NCI-H1092 (cell line): Measurements from ENCODE around the gene DYNLT1.
"Not testable (repeated sequence)": the region's sequence is repeated elsewhere in the genome, so short reads cannot be mapped to it uniquely, and the experiment has no call there.

ENCODE experiments used
- DNase-seq: peaks from one replicate; lab custom pipeline; 2025; lab: John Stamatoyannopoulos, UW

The DYNLT1 gene

GRCh38 chr6:158642097-158642601, 2.4 kb downstream of the DYNLT1 start:
- no peak for DNase-seq

GRCh38 chr6:158640519-158640918, 4.0 kb downstream of the DYNLT1 start:
- DNase-seq: no peak

DNA sequence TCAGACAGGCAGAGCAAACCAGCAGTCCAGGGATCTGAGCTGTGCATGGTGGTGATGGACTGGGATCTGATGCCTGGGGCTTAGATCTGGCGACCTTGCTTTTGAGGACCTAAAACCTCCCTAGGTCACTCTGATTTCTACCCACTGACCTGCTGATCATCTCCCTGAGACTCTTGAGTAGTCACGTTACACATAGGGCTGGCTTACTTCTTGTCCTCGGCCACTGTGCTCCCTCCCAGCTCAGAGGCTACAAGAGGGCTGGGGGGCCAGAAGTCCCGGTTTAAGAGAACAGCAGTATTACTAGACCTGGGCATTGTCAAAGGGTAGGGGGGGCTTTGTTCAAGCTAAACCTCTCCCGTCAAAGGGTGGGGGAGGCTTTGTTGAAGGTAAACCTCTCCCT, 5.5 kb downstream of the DYNLT1 start:
- no peak for DNase-seq

GRCh38 chr6:158638324-158638854, 6.2 kb downstream of the DYNLT1 start:
- DNase-seq: no peak

GRCh38 chr6:158636778-158637177, 7.8 kb downstream of the DYNLT1 start:
- DNase-seq: no peak

- no peak for DNase-seq
These were observed 9.0 kb downstream of the DYNLT1 start for GRCh38 chr6:158635427-158636073.

DNA sequence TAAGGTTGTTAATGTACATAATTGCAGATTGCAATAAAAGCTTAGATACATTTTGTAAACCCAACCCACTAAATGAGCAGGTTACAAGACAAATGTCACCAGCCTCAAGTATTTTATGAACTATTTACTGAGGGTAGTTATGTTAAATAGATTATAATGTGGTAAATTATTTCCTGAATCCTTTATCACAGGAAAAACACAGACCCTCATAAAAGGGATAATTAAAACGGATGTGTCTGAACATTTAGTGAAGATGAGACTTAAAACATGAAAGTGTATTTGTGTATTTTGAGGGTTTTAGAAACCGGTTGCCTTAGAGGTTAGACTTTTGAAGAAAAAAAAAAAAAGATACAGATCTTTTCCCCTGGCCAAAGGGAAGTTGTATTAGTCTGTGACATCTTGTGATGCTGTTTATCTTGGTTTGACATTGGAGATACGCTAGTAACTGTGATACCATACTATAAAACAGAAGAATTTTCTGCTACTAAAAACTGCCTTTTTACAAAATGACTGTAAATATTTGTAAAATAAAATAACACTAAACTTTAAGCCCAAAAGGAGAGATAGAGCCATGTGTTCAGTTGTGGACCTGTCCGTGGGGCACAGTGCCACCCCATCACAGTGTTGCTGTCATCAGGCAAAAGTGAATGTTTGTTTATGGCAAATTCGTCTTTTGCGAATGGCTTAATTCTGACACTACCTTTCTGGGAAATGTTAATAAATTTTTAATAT, 9.7 kb downstream of the DYNLT1 start:
- DNase-seq: no peak

DNA sequence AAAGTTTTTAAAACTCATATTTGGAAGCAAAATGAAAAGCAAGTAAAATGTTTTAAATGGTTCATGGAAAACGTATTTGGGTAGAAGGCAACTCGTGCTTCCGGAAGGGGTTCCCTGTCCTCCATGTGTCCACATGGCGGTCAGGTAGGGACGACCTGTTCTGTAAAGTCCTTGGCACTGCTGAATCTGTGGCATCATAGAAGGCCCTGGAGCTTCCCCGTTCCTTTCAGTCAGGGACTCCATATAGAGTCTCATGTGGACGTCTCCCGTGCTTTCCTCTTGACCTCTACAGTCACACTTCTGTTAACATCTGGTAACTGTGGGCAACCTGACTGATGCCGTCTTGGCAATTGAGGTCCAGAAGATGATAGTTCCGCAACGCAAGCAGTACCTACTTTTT, 11.4 kb downstream of the DYNLT1 start:
- DNase-seq: no peak

DNA sequence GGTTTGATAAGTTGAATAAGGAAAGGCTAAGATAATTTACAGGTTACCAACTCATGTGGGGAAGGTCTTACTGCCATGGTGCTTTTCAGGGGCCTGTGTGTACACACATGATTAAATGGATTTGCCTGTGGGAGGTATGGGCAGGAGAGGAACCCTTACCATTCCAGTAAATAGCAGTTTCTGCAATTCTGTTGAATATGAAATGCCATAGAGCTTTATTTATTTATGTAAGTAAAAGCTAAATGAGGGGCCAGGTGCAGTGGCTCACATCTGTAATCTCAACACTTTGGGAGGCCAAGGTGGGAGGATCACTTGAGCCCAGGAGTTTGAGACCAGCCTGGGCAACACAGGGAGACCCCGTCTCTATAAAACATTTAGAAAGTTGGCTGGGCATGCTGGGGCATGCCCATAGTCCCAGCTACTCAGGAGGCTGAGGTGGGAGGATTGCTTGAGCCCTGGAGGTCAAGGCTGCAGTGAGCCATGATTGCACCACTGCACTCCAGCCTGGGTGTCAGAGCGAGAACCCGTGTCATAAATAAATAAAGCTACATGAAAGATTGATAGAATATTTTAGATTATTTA, 11.9 kb downstream of the DYNLT1 start:
- DNase-seq: not testable (repeated sequence)

GRCh38 chr6:158631678-158632537, 12.6 kb downstream of the DYNLT1 start:
- DNase-seq: no peak

DNA sequence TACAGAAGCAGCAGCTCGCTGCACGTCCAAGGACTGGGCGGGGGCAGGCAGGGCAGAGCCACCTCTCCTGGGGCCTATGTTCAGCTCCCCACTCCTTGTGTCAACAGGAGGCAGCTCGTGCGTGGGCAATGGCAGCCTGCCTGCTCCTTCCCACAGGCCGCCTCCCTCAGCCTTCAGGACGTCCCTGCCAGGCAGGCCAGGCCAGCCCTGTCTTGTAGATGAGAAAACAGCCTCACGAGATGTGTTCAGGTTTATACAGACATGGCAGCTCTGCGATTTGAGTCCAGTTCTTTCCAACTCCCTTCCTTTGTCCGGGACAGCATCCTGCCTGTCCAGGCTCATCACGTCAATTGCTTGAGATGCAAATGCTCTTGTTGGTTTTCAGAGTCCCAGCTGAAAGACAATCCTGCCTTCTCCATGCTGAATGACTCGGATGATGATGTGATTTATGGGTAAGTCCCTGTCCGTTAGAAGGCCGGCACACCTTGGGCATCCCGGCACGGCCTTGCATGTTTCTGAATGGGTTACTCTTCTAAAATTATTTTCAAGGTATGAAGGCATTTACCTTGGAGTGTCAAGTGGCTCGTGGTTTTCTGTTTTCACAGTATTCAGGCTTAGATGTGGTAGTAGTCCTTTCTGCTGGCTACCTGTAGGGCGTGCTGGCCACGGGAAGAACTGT, 13.5 kb downstream of the DYNLT1 start:
- DNase-seq: no peak

- DNase-seq: no peak
These were observed 14.9 kb downstream of the DYNLT1 start for GRCh38 chr6:158629367-158630221.

DNA sequence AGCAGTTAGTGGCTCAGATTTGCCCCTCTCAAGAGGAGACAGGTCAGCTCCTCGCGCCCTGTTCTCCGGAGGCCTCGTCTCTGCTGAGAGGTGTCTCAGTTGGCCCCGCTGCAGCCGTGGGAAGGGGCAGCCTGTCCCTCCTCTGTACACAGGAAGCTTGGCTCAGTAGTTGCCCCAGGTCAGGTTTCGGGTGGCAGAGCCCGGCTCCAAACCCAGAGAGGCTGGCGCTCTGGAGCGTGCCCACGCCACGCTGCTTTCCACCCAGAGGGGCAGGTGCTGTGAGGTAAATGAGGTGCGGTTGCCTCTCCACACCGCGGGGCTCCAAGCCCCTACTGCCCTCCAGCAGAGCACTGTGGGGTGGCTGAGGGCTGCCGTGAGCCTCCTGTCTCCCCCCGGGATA, 16.0 kb downstream of the DYNLT1 start:
- no peak for DNase-seq

DNA sequence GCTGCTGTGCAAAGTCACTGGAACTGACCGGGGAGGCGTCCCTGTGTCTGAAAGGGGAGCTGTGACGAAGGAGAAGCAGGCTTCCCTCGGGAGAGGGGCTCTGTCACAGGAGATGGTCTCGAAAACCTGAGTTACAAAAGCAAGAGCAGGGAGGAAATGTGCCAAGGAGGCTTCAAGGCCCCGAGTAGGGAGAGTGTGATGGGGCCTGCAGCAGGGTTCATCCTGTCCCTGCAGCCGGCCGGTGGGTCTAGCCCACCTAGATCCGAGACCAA, 16.7 kb downstream of the DYNLT1 start:
- DNase-seq: no peak

GRCh38 chr6:158627168-158627939, 17.2 kb downstream of the DYNLT1 start:
- DNase-seq: no peak

- no peak for DNase-seq
These were observed 18.0 kb downstream of the DYNLT1 start for GRCh38 chr6:158626360-158627167.

- DNase-seq: no peak
These were observed 18.6 kb downstream of the DYNLT1 start for GRCh38 chr6:158625881-158626305.

GRCh38 chr6:158624684-158625682, 19.6 kb downstream of the DYNLT1 start:
- DNase-seq: no peak
